SU-DHL-6 (cell line): ENCODE measurements around the gene DNAJC13.

Source experiments
- EZH2phosphoT487 ChIP-seq: fragments of 200-600 bp; sonication (generic), shearing (Covaris generic); conservative IDR thresholded peaks from 2 replicates; pipeline ENCODE4 v1.6.1; 2018; ENCODE audit warnings: mild to moderate bottlenecking, antibody characterized with exemption, low read length, moderate library complexity, mixed read lengths
- TF ChIP-seq, protein P1 (sequence below): fragments of 200-600 bp; sonication (generic); IDR thresholded peaks from one replicate; pipeline ENCODE4 v1.5.1; 2017; ENCODE audit warnings: antibody characterized with exemption, mild to moderate bottlenecking, low read length, moderate library complexity; ENCODE audit not compliant: insufficient read depth, poor library complexity, severe bottlenecking

DNA sequence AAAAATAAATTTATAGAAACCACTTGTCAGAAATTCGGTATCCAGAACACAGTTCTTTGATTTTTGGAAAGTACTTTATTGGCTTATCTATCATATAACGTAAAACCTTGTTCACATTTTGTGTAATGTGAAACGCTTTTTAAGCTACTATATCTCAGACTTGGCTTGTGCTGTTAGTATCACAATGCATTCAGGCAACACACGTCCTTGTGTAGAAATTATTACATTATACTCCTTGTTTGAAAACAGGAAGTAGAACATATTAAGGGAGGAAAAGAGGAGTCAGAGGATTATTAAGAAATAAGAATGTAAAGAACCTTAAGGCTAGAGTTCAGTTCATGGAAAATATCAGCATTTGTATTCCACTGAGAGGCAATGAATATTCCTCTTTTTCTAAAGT is 1.6 kb downstream of the DNAJC13 start:
- TF ChIP-seq, protein P1, sequence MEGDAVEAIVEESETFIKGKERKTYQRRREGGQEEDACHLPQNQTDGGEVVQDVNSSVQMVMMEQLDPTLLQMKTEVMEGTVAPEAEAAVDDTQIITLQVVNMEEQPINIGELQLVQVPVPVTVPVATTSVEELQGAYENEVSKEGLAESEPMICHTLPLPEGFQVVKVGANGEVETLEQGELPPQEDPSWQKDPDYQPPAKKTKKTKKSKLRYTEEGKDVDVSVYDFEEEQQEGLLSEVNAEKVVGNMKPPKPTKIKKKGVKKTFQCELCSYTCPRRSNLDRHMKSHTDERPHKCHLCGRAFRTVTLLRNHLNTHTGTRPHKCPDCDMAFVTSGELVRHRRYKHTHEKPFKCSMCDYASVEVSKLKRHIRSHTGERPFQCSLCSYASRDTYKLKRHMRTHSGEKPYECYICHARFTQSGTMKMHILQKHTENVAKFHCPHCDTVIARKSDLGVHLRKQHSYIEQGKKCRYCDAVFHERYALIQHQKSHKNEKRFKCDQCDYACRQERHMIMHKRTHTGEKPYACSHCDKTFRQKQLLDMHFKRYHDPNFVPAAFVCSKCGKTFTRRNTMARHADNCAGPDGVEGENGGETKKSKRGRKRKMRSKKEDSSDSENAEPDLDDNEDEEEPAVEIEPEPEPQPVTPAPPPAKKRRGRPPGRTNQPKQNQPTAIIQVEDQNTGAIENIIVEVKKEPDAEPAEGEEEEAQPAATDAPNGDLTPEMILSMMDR, result no peak
- no peak for TF ChIP-seq EZH2phosphoT487
